ENCODE measurements around the gene NAT16. TPM values are rescaled to one million over a fixed set of nuclear protein-coding genes. Genes with fewer than 3 reads are reported as not detected.

Gene NAT16
- total and polyA plus RNA-seq, 2 of the 13 experiments (the other 11 are each of a cell fraction or from before 2014, with no cell fraction given): 0.04 TPM; not detected in 1

GRCh38 chr7:101169838-101170551 lies 10.1 kb downstream of the NAT16 start (continued):
- TF ChIP-seq HINFP (CRISPR knock-in tag; IDR thresholded peaks at IDR 0.05; ENCODE audit: low read depth): peak; percentile 72; the same call in 1 of the 2 replicates
- no peak for TF ChIP-seq NONO (IDR thresholded peaks at IDR 0.05)
- TF ChIP-seq NONO (CRISPR knock-in tag; conservative IDR thresholded peaks at IDR 0.05): 0 out of 2 replicates have a peak, but pooled peaks have one; percentile 26
- TF ChIP-seq MIER2 (CRISPR knock-in tag; IDR thresholded peaks at IDR 0.05): 0 out of 2 replicates have a peak, but pooled peaks have one; percentile 44
- TF ChIP-seq ZNF280B (CRISPR knock-in tag; IDR thresholded peaks at IDR 0.05; ENCODE audit: borderline replicate concordance): 0 out of 2 replicates have a peak, but pooled peaks have one; percentile 38
- TF ChIP-seq THRA (CRISPR knock-in tag; IDR thresholded peaks at IDR 0.05; ENCODE audit: borderline replicate concordance): no peak
- peak; percentile 36; the same call in 1 of the 2 replicates for TF ChIP-seq ZFP91 (CRISPR knock-in tag; IDR thresholded peaks at IDR 0.05; ENCODE audit: borderline replicate concordance)
- peak; percentile 7; the same call in 1 of the 2 replicates for TF ChIP-seq FOSL2 (CRISPR knock-in tag; IDR thresholded peaks at IDR 0.05)
- TF ChIP-seq STAG1 (CRISPR knock-in tag; IDR thresholded peaks at IDR 0.05): peak; percentile 66
- no peak for TF ChIP-seq ZBTB10 (CRISPR knock-in tag; IDR thresholded peaks at IDR 0.05; ENCODE audit: borderline replicate concordance)
- no peak for TF ChIP-seq ZSCAN22 (CRISPR knock-in tag; IDR thresholded peaks at IDR 0.05)
- TF ChIP-seq ZNF501 (CRISPR knock-in tag; IDR thresholded peaks at IDR 0.05): no peak
- TF ChIP-seq ARID4A (CRISPR knock-in tag; IDR thresholded peaks at IDR 0.05; ENCODE audit: borderline replicate concordance): 0 out of 2 replicates have a peak, but pooled peaks have one; percentile 16
